Jurkat, Clone E6-1 (cell line): ENCODE results near the gene ZXDC.
A peak's percentile ranks its signal among the peaks of the same experiment; 100 is the strongest.

Experiments
- DNase-seq: peaks from one replicate; pipeline ENCODE4 v3.0.0-alpha.2; 2011; ENCODE audit warnings: low read depth, low spot score
- H3K4me3 ChIP-seq: 2 replicates; pipeline ENCODE4 v1.5.1; 2011; ENCODE audit warnings: mild to moderate bottlenecking, low read length, control low read depth, moderate library complexity

ZXDC gene

GRCh38 chr3:126512916-126513650 is 37.4 kb upstream of the ZXDC start:
- H3K4me3 ChIP-seq = no peak overlapping the region
- no peak for DNase-seq

- H3K4me3 ChIP-seq = no peak overlapping the region
- DNase-seq = no peak
These were observed 36.3 kb upstream of the ZXDC start for GRCh38 chr3:126512026-126512425.

- DNase-seq = no peak
- no peak overlapping the region for H3K4me3 ChIP-seq
These were observed 35.6 kb upstream of the ZXDC start for GRCh38 chr3:126511291-126511690.

- DNase-seq = no peak
These were observed 34.7 kb upstream of the ZXDC start for GRCh38 chr3:126510308-126510910.

GRCh38 chr3:126509597-126510307 is 34.1 kb upstream of the ZXDC start:
- DNase-seq = no peak
- H3K4me3 ChIP-seq = no peak overlapping the region

More at GRCh38 chr3:126510308-126510910, 34.7 kb upstream of the ZXDC start:
- H3K4me3 ChIP-seq = no peak overlapping the region

GRCh38 chr3:126508564-126508964 is 32.9 kb upstream of the ZXDC start:
- no peak for DNase-seq
- H3K4me3 ChIP-seq = no peak overlapping the region

GRCh38 chr3:126507886-126508285 is 32.2 kb upstream of the ZXDC start:
- no peak overlapping the region for H3K4me3 ChIP-seq
- no peak for DNase-seq

GRCh38 chr3:126503701-126504100 is 28.0 kb upstream of the ZXDC start:
- no peak for DNase-seq

GRCh38 chr3:126502656-126503055 is 27.0 kb upstream of the ZXDC start:
- DNase-seq = no peak
- no peak overlapping the region for H3K4me3 ChIP-seq

More at GRCh38 chr3:126503701-126504100, 28.0 kb upstream of the ZXDC start:
- no peak overlapping the region for H3K4me3 ChIP-seq

GRCh38 chr3:126501736-126502135 is 26.0 kb upstream of the ZXDC start:
- no peak overlapping the region for H3K4me3 ChIP-seq

GRCh38 chr3:126501054-126501453 is 25.4 kb upstream of the ZXDC start:
- H3K4me3 ChIP-seq = no peak overlapping the region
- no peak for DNase-seq

More at GRCh38 chr3:126501736-126502135, 26.0 kb upstream of the ZXDC start:
- no peak for DNase-seq

GRCh38 chr3:126500016-126500415 is 24.3 kb upstream of the ZXDC start:
- DNase-seq = no peak
- no peak overlapping the region for H3K4me3 ChIP-seq

- no peak overlapping the region for H3K4me3 ChIP-seq
- DNase-seq = no peak
These were observed 23.7 kb upstream of the ZXDC start for GRCh38 chr3:126499401-126499800.

- H3K4me3 ChIP-seq = no peak overlapping the region
- peak; percentile 55 for DNase-seq
These were observed 23.2 kb upstream of the ZXDC start for GRCh38 chr3:126498929-126499328.

GRCh38 chr3:126498461-126498860 is 22.8 kb upstream of the ZXDC start:
- DNase-seq = no peak
- no peak overlapping the region for H3K4me3 ChIP-seq

GRCh38 chr3:126497956-126498355 is 22.3 kb upstream of the ZXDC start:
- no peak for DNase-seq
- no peak overlapping the region for H3K4me3 ChIP-seq

- DNase-seq = peak; percentile 48
- no peak overlapping the region for H3K4me3 ChIP-seq
These were observed 21.5 kb upstream of the ZXDC start for GRCh38 chr3:126496894-126497850.

GRCh38 chr3:126495786-126496185 is 20.1 kb upstream of the ZXDC start:
- DNase-seq = no peak
- no peak overlapping the region for H3K4me3 ChIP-seq

- H3K4me3 ChIP-seq = no peak overlapping the region
- no peak for DNase-seq
These were observed 19.2 kb upstream of the ZXDC start for GRCh38 chr3:126494970-126495230.
